WTC11 (cell line): ENCODE measurements around the gene SLC6A15. TPM values are rescaled to one million over a fixed set of nuclear protein-coding genes. Genes with fewer than 3 reads are reported as not detected.

ENCODE experiments used
- ATAC-seq: fragments of 200-7000 bp; cut with Tn5 transposase; 2 replicates; pipeline ENCODE4 v1.10.0; 2021; ENCODE audit warnings: mild to moderate bottlenecking, moderate library complexity
- CTCF ChIA-PET: fragments of 300-600 bp; sonication (Branson Sonifier 250); formaldehyde crosslinking; loops from one replicate; lab custom pipeline; 2021; ENCODE audit warnings: antibody characterized with exemption; lab: Charles Lee
- POLR2A ChIA-PET: fragments of 350-600 bp; sonication (Branson Sonifier 250); formaldehyde crosslinking; loops from one replicate; lab custom pipeline; 2021; ENCODE audit warnings: antibody characterized with exemption; lab: Charles Lee
- DNase-seq: peaks from one replicate; pipeline ENCODE4 v3.0.0; 2021; ENCODE audit warnings: low spot score
- H3K27ac Mint-ChIP-seq: 2 replicates; pipeline ENCODE4 v1.8.0; 2021; ENCODE audit warnings: mixed read lengths
- H3K27me3 Mint-ChIP-seq: 2 replicates; pipeline ENCODE4 v1.8.0; 2021; ENCODE audit warnings: low read depth, mild to moderate bottlenecking, moderate library complexity, mixed read lengths
- H3K36me3 Mint-ChIP-seq: 2 replicates; pipeline ENCODE4 v1.8.0; 2021; ENCODE audit warnings: mixed read lengths
- H3K4me1 Mint-ChIP-seq: 2 replicates; pipeline ENCODE4 v1.8.0; 2022; ENCODE audit warnings: mixed read lengths
- H3K4me3 Mint-ChIP-seq: 2 replicates; pipeline ENCODE4 v1.8.0; 2021; ENCODE audit warnings: mild to moderate bottlenecking, moderate library complexity, mixed read lengths
- H3K9me3 Mint-ChIP-seq: 2 replicates; pipeline ENCODE4 v1.8.0; 2021; ENCODE audit warnings: mixed read lengths
- ATF1 ChIP-seq: sonication (generic); formaldehyde crosslinking; IDR thresholded peaks from 2 replicates; pipeline ENCODE4 v1.8.1; 2023; ENCODE audit warnings: mild to moderate bottlenecking, moderate library complexity, missing genetic modification reagents
- ATF3 ChIP-seq: sonication (generic); formaldehyde crosslinking; conservative IDR thresholded peaks from 2 replicates; pipeline ENCODE4 v1.8.1; 2022; ENCODE audit warnings: mild to moderate bottlenecking, missing genetic modification reagents
- E2F1 ChIP-seq: sonication (generic); formaldehyde crosslinking; IDR thresholded peaks from 2 replicates; pipeline ENCODE4 v1.8.0; 2022; ENCODE audit warnings: mild to moderate bottlenecking, missing genetic modification reagents
- E2F4 ChIP-seq: sonication (generic); formaldehyde crosslinking; IDR thresholded peaks from 2 replicates; pipeline ENCODE4 v1.8.1; 2022; ENCODE audit warnings: low read depth, mild to moderate bottlenecking, moderate library complexity, missing genetic modification reagents, borderline replicate concordance
- ESRRA ChIP-seq: sonication (generic); formaldehyde crosslinking; IDR thresholded peaks from 2 replicates; pipeline ENCODE4 v1.8.1; 2022; ENCODE audit warnings: mild to moderate bottlenecking, missing genetic modification reagents, borderline replicate concordance
- FOXJ3 ChIP-seq: sonication (generic); formaldehyde crosslinking; IDR thresholded peaks from 2 replicates; pipeline ENCODE4 v1.9.0; 2021; ENCODE audit warnings: missing genetic modification reagents, mild to moderate bottlenecking, borderline replicate concordance
- GRHL2 ChIP-seq: fragments of 250-450 bp; sonication (Bioruptor Pico); IDR thresholded peaks from 2 replicates; pipeline ENCODE4 v1.8.0; 2022; ENCODE audit warnings: mild to moderate bottlenecking, moderate library complexity; ENCODE audit not compliant: insufficient replicate concordance, severe bottlenecking
- GTF2I ChIP-seq: fragments of 250-450 bp; sonication (Bioruptor Pico); conservative IDR thresholded peaks from 2 replicates; pipeline ENCODE4 v1.4.0; 2021; ENCODE audit warnings: mild to moderate bottlenecking
- IRF1 ChIP-seq: sonication (generic); formaldehyde crosslinking; IDR thresholded peaks from 2 replicates; pipeline ENCODE4 v1.8.0; 2023; ENCODE audit warnings: missing genetic modification reagents
- MYBL2 ChIP-seq: sonication (generic); formaldehyde crosslinking; IDR thresholded peaks from 2 replicates; pipeline ENCODE4 v1.8.1; 2023; ENCODE audit warnings: mild to moderate bottlenecking, moderate library complexity, missing genetic modification reagents
- NFATC4 ChIP-seq: fragments of 250-450 bp; sonication (Bioruptor Pico); IDR thresholded peaks from 2 replicates; pipeline ENCODE4 v1.9.0; 2021; ENCODE audit warnings: mild to moderate bottlenecking
- NFE2L1 ChIP-seq: sonication (generic); formaldehyde crosslinking; IDR thresholded peaks from 2 replicates; pipeline ENCODE4 v1.8.1; 2023; ENCODE audit warnings: missing genetic modification reagents
- NFYB ChIP-seq: sonication (generic); formaldehyde crosslinking; conservative IDR thresholded peaks from 2 replicates; pipeline ENCODE4 v1.8.0; 2022; ENCODE audit warnings: low read depth, missing genetic modification reagents
- OVOL2 ChIP-seq: fragments of 250-450 bp; sonication (Bioruptor Pico); IDR thresholded peaks from 2 replicates; pipeline ENCODE4 v1.9.0; 2021; ENCODE audit warnings: mild to moderate bottlenecking, borderline replicate concordance
- PRRX2 ChIP-seq: fragments of 250-450 bp; sonication (Bioruptor Pico); IDR thresholded peaks from 2 replicates; pipeline ENCODE4 v1.8.0; 2021; ENCODE audit warnings: mild to moderate bottlenecking
- RELA ChIP-seq: sonication (generic); formaldehyde crosslinking; IDR thresholded peaks from 2 replicates; pipeline ENCODE4 v1.8.1; 2022; ENCODE audit warnings: missing genetic modification reagents, mild to moderate bottlenecking, borderline replicate concordance
- SMAD3 ChIP-seq: sonication (generic); formaldehyde crosslinking; IDR thresholded peaks from 2 replicates; pipeline ENCODE4 v1.8.0; 2022; ENCODE audit warnings: missing genetic modification reagents, mild to moderate bottlenecking, borderline replicate concordance
- SMAD4 ChIP-seq: sonication (generic); formaldehyde crosslinking; IDR thresholded peaks from 2 replicates; pipeline ENCODE4 v1.8.0; 2022; ENCODE audit warnings: mild to moderate bottlenecking, missing genetic modification reagents
- SOX15 ChIP-seq: fragments of 250-450 bp; sonication (Bioruptor Pico); IDR thresholded peaks from 2 replicates; pipeline ENCODE4 v1.9.0; 2021; ENCODE audit warnings: mild to moderate bottlenecking
- SP1 ChIP-seq: sonication (generic); formaldehyde crosslinking; conservative IDR thresholded peaks from 2 replicates; pipeline ENCODE4 v1.8.1; 2022; ENCODE audit warnings: missing genetic modification reagents
- STAT6 ChIP-seq: sonication (generic); formaldehyde crosslinking; conservative IDR thresholded peaks from 2 replicates; pipeline ENCODE4 v1.8.1; 2023; ENCODE audit warnings: mild to moderate bottlenecking, low read depth, missing genetic modification reagents, moderate library complexity
- TCF7 ChIP-seq: sonication (generic); formaldehyde crosslinking; IDR thresholded peaks from 2 replicates; pipeline ENCODE4 v1.8.0; 2022; ENCODE audit warnings: mild to moderate bottlenecking, low read depth, missing genetic modification reagents, moderate library complexity
- TP53 ChIP-seq: sonication (generic); formaldehyde crosslinking; IDR thresholded peaks from 2 replicates; pipeline ENCODE4 v1.8.1; 2023; ENCODE audit warnings: mild to moderate bottlenecking, missing genetic modification reagents
- ZNF121 ChIP-seq: sonication (generic); formaldehyde crosslinking; IDR thresholded peaks from 2 replicates; pipeline ENCODE4 v1.8.0; 2023; ENCODE audit warnings: missing genetic modification reagents
- ZNF138 ChIP-seq: sonication (generic); formaldehyde crosslinking; conservative IDR thresholded peaks from 2 replicates; pipeline ENCODE4 v1.8.1; 2022; ENCODE audit warnings: mild to moderate bottlenecking, moderate library complexity, missing genetic modification reagents
- ZNF317 ChIP-seq: sonication (generic); formaldehyde crosslinking; IDR thresholded peaks from 2 replicates; pipeline ENCODE4 v1.8.1; 2023; ENCODE audit warnings: low read depth, mild to moderate bottlenecking, moderate library complexity, missing genetic modification reagents, borderline replicate concordance
- ZNF396 ChIP-seq: fragments of 250-450 bp; sonication (Bioruptor Pico); IDR thresholded peaks from 2 replicates; pipeline ENCODE4 v1.8.0; 2021; ENCODE audit warnings: mild to moderate bottlenecking, moderate library complexity, borderline replicate concordance
- ZNF416 ChIP-seq: fragments of 250-450 bp; sonication (Bioruptor Pico); IDR thresholded peaks from 2 replicates; pipeline ENCODE4 v1.9.0; 2021; ENCODE audit warnings: mild to moderate bottlenecking, inconsistent platforms
- ZNF512 ChIP-seq: sonication (generic); formaldehyde crosslinking; IDR thresholded peaks from 2 replicates; pipeline ENCODE4 v1.8.1; 2022; ENCODE audit warnings: missing genetic modification reagents, borderline replicate concordance
- total RNA-seq: library from RNA; stranded (reverse); gene quantifications from 3 replicates; pipeline ENCODE4 v1.2.3, GENCODE V29; 2021

The SLC6A15 gene
- total RNA-seq, 1 experiment from 2014 or later, result 27.0 TPM

GRCh38 chr12:84960918-84961317 is 48.3 kb upstream of the SLC6A15 start:
- H3K36me3 Mint-ChIP-seq, result no peaks in the 10 kb centered on the region
- ChIA-PET CTCF (no interaction called here), POLR2A (no interaction called here)
- H3K4me3 Mint-ChIP-seq, result no peak overlapping the region
- ATAC-seq (no peak), DNase-seq (no peak)
- no peak for TF ChIP-seq GRHL2
- TF ChIP-seq ZNF512 (CRISPR knock-in tag), result no peak
- no peak for TF ChIP-seq SMAD3 (CRISPR knock-in tag)
- no peak for TF ChIP-seq SOX15 (CRISPR knock-in tag)
- no peak for TF ChIP-seq ZNF416
- TF ChIP-seq ATF1 (CRISPR knock-in tag), result no peak
- TF ChIP-seq MYBL2, result no peak
- no peak for TF ChIP-seq TCF7 (CRISPR knock-in tag)
- no peak for TF ChIP-seq SP1 (CRISPR knock-in tag)
- TF ChIP-seq E2F4 (CRISPR knock-in tag), result no peak
- no peak for TF ChIP-seq ZNF317 (CRISPR knock-in tag)
- H3K27me3 Mint-ChIP-seq, result no peaks in the 10 kb centered on the region
- no peak overlapping the region for H3K27ac Mint-ChIP-seq
- peaks cover 7% of the 10 kb centered on the region for H3K4me1 Mint-ChIP-seq
- no peaks in the 10 kb centered on the region for H3K9me3 Mint-ChIP-seq

GRCh38 chr12:84955298-84955697 is 42.7 kb upstream of the SLC6A15 start:
- H3K36me3 Mint-ChIP-seq, result no peaks in the 10 kb centered on the region
- no peaks in the 10 kb centered on the region for H3K9me3 Mint-ChIP-seq
- H3K27me3 Mint-ChIP-seq, result no peaks in the 10 kb centered on the region
- POLR2A ChIA-PET, result no interaction called here
- CTCF ChIA-PET, result no interaction called here
- no peak for DNase-seq
- no peak overlapping the region for H3K27ac Mint-ChIP-seq
- H3K4me3 Mint-ChIP-seq, result no peak overlapping the region
- no peaks in the 10 kb centered on the region for H3K4me1 Mint-ChIP-seq
- ATAC-seq, result no peak
- no peak for TF ChIP-seq GTF2I (CRISPR knock-in tag)
- TF ChIP-seq RELA (CRISPR knock-in tag), result no peak
- TF ChIP-seq NFYB, result no peak
- no peak for TF ChIP-seq ZNF396 (CRISPR knock-in tag)
- no peak for TF ChIP-seq ZNF138 (CRISPR knock-in tag)
- TF ChIP-seq IRF1, result no peak
- no peak for TF ChIP-seq ESRRA (CRISPR knock-in tag)
- no peak for TF ChIP-seq OVOL2 (CRISPR knock-in tag)
- no peak for TF ChIP-seq ZNF121 (CRISPR knock-in tag)
- no peak for TF ChIP-seq NFE2L1 (CRISPR knock-in tag)
- TF ChIP-seq TP53 (CRISPR knock-in tag), result no peak
- no peak for TF ChIP-seq E2F1 (CRISPR knock-in tag)
- no peak for TF ChIP-seq FOXJ3
- TF ChIP-seq SMAD4 (CRISPR knock-in tag), result no peak
- no peak for TF ChIP-seq ATF3 (CRISPR knock-in tag)
- no peak for TF ChIP-seq STAT6 (CRISPR knock-in tag)
- TF ChIP-seq PRRX2 (CRISPR knock-in tag), result no peak
- TF ChIP-seq NFATC4 (CRISPR knock-in tag), result no peak
